Stimulated activated CD8-positive, alpha-beta memory T cell treated with anti-CD3 and anti-CD28 coated beads, Interleukin-12 subunit alpha, Interleukin-12 subunit beta, amount 100 ng/mL, for 4 hours (primary cell): ENCODE results near the gene GSG1L2.

ENCODE experiments used
- DNase-seq: peaks from one replicate; pipeline ENCODE4 v3.0.0-alpha.2; 2020; ENCODE audit warnings: low read depth

GSG1L2 gene

GRCh38 chr17:9824797-9825338 is 3.0 kb upstream of the GSG1L2 start:
- no peak for DNase-seq

DNA sequence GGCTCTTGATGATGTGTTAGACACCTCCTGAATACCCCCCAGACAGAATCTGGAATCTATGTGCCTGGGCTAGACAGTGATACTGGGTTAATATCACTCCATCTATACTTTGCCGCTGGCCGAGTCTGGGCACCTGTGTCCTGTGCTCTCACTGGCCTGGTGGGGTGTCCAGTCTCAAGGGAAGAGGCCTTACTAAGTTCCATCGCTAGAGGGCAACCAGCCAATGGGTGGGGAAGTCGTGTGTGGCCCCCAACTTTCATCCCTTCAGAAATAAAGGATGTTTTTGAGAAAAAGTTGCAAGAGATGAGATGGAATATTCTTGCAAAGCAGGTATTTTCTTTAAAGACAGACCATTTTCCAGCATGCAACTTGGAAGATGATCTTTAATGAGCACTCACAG is 2.2 kb upstream of the GSG1L2 start:
- no peak for DNase-seq

GRCh38 chr17:9820448-9820847 is 1.4 kb downstream of the GSG1L2 start:
- DNase-seq: no peak

DNA sequence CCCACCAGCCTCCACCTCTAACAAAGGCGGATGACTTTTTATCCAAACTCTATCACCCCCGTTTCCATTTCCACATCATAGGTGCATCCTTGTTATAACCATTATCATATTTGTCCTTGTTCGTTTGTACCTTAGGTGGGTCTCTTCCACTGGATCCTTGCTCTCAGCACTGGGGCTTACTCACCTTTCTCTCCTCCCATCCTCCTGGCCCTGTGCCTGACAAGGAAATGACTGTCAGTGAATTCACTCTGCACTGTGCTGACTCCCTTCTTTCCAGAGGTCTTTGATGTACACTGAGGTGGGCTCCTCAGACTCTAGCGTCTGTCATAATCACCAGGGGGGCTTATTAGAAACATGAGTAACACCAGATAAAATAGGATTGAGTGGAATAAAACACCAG is 3.1 kb downstream of the GSG1L2 start:
- DNase-seq: no peak

DNA sequence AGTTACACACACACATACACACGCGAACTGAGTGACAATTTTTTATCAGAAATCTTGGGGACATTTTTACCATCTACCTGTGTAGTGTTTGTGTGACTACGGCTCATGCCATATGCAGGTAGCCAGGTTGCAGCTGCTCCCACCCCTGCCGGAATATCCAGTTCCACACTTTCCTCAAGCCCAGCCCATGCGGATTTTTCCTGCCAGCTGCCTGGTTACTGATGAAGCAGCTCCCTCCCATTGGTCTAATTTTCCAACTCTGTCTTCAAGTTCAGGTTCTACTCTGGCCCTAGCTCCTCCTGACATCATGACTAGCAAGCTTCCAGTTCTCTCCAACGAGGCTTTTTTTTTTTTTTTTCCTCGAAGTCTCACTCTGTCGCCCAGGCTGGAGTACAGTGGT is 4.8 kb downstream of the GSG1L2 start:
- no peak for DNase-seq

GRCh38 chr17:9816472-9816871 is 5.4 kb downstream of the GSG1L2 start:
- no peak for DNase-seq

DNA sequence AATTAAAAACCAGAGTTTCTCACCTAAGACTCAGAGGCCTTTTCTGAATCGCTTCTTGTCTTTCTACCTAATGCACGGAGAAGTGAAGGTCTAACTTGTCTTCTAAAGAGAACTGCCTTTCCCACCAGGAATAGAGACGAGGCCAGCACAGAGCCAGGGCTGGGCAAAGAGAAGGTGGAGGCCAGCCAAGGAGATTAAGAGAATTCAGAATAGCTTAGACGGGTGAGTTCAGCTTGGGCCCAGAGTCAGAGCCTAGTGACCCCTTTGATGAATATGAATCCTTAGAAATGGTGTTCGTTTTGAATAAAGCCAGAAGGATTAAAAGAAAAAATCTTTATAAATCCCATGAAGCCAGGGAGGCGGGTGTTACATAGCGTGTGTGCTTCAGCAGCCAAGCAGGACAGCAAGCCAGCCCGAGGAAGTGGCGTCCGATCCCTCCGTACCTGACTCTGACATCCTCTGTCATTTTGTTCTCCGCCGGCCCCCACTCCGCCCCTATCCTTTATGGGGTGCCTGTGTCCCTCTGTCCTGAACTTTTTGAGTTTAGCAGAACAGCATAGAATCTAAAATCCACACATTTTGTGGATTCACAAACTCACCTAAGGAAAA is 7.4 kb downstream of the GSG1L2 start:
- no peak for DNase-seq

- DNase-seq: no peak
Measured at GRCh38 chr17:9813166-9813565, 8.7 kb downstream of the GSG1L2 start.

DNA sequence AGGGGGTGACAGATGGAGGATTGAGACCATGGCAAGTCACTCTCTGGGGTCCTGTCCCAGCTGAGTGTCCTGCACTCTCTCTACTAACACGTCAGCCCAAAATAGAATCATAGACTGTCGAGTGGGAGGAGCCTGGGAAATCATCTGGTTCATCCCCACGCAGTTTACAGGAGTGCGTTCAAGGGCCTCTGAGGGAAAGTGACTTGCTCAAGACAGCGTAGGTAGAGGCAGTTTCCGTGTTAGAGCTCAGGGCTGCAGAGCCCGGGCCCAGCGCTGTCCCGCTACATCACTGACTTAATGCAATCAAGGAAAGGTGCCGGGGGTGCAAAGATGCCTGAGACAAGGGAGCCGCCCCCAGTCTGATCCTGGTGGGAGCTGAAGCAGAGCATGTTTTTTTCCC is 10.3 kb downstream of the GSG1L2 start:
- DNase-seq: no peak

DNA sequence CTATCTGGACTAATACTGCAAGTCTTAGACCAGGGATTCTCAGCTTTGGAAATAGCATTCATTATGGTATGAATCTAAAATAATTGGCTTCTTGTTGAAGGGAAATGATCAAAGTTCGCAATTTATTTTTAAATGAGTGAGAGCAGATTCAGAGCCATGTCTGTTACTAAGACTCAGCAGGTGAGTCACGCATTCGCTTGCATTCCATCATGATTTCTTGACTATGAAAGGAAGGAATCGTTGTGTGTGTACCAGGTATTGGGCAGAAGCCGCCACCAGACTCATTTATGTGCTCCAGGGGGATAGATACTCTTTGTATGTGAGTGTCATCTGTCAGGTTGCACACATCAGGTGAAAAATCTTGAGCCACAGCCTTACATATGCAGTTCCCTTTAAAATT is 10.8 kb downstream of the GSG1L2 start:
- DNase-seq: no peak

- no peak for DNase-seq
Measured at GRCh38 chr17:9810100-9810949, 11.6 kb downstream of the GSG1L2 start.

- DNase-seq: no peak
Measured at GRCh38 chr17:9809409-9809808, 12.5 kb downstream of the GSG1L2 start.

- no peak for DNase-seq
Measured at GRCh38 chr17:9806699-9807098, 15.2 kb downstream of the GSG1L2 start.

DNA sequence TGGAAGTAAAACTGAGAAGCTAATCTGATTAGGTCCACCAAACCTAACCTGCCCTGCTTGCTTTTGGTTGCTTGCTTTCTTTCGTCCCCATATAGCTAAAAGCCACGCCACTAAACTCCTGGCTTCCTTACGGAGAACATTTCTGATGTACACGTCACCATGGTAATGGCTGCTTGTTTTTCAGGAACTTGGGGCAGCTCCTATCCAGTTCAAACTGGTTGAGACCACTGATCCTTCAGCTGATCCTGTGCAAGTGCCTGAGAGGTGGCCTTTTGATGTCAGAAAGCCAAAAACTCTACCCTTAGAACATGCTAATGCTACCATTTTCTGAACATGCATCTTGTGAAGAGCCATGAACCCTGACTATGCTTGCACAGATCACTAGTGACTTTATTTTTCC is 16.1 kb downstream of the GSG1L2 start:
- DNase-seq: no peak

GRCh38 chr17:9802697-9803096 is 19.2 kb downstream of the GSG1L2 start:
- no peak for DNase-seq

GRCh38 chr17:9802294-9802693 is 19.6 kb downstream of the GSG1L2 start:
- no peak for DNase-seq

- no peak for DNase-seq
Measured at GRCh38 chr17:9801505-9801904, 20.4 kb downstream of the GSG1L2 start.

- DNase-seq: no peak
Measured at GRCh38 chr17:9798724-9799123, 23.2 kb downstream of the GSG1L2 start.

DNA sequence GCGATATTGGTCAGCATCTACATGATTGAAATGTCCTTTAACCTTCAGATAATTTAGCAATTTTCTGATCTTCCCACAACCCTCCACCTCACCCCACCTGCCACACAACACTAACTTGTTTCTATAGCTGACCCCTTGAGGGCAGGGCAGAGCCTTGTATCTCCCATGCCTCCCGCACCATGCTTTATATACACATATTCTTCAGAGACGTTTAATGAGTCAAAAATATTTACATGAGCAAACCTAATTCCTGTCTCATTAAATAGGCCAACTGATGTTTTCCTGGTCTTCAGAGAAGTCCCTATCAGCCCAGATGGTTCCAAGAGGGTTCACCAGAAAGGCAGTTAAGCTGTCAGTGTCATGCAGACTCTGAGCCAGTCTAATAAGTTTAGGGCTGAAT is 23.9 kb downstream of the GSG1L2 start:
- no peak for DNase-seq

- DNase-seq: no peak
Measured at GRCh38 chr17:9792181-9792840, 29.6 kb downstream of the GSG1L2 start.

DNA sequence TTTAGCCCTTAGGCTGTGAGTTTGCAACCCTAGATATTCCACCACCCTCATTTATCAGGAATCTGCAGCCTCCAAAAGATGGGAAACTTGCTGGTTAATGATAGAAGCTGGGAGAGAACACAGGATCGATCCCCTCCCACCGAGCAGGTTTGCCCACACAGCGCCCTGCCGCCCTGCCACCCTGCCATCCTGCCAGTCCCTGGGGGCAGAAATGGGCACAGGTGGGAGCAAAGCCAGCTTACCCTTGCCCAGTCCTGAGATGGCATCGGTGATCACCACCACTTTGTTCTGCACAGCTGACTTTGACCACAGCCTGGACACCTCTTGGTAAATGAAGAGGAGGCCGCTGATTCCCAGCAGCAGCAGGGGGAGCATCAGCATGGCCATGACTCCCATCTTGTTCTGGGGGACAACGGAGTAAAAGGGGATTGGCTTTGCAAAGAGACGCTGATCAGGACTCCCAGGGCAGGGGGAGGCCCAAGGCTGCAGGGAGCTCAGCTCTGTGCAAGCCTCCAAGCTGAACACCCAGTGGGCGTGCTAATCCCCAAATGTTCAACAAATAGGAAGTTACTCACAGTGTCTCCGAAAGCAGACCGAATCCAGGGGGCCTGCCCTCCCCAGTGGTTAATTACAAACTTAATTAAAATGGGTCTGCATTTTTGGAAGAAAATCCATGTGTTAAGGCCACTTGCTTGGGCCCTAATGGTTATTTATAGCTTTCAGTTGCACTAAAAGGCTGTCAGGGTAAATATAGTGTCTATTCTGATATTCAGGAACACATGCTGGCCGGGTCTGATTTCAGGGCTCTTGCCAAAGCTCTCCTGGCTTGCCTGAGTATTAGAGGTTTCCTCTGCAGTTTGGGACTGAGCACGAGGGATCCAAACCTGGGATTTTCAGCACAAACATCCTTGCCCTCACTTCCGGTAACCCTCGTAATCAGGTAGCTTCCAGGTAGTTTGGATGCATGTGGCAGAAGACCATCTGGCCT is 30.7 kb downstream of the GSG1L2 start, which contains the start of gene DHRS7C:
Gene DHRS7C (minus strand): TSS at position 704 of the 988 bp plus-strand sequence. CDS start 308 bp downstream, at position 396.
- no peak for DNase-seq

- DNase-seq: no peak
Measured at GRCh38 chr17:9790316-9790715, 31.6 kb downstream of the GSG1L2 start.
